LNCAP (cell line): ENCODE results near the gene FZD2.

Experiments
- CTCF ChIP-seq: fragments of 450-650 bp; IDR thresholded peaks from 2 replicates; pipeline ENCODE4 v1.5.1; 2017; ENCODE audit warnings: mild to moderate bottlenecking

FZD2 gene

GRCh38 chr17:44598932-44599297 is 41.6 kb downstream of the FZD2 start:
- TF ChIP-seq CTCF = no peak

GRCh38 chr17:44599298-44600175 is 42.3 kb downstream of the FZD2 start:
- no peak for TF ChIP-seq CTCF

GRCh38 chr17:44601539-44601938 is 44.3 kb downstream of the FZD2 start:
- TF ChIP-seq CTCF = no peak

DNA sequence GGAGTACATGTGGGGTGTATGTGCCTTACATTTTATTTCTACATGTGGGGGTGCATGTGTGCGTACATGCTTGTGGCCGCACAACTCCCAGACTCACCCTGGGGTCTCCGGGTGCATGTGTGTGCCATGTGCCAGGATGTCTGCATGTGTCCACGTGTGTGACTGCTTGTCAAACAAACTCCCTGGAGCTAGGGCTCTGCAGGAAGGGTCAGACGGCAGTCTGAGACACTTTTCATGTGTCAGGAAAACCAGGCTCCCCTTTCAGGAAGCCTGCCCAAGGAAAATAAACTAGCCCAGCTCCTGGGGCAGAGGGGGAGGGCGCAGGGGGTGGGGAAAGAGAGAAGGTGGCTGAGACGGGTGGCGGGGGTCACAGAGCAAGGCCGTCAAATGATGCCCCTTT is 44.7 kb downstream of the FZD2 start:
- TF ChIP-seq CTCF = no peak

DNA sequence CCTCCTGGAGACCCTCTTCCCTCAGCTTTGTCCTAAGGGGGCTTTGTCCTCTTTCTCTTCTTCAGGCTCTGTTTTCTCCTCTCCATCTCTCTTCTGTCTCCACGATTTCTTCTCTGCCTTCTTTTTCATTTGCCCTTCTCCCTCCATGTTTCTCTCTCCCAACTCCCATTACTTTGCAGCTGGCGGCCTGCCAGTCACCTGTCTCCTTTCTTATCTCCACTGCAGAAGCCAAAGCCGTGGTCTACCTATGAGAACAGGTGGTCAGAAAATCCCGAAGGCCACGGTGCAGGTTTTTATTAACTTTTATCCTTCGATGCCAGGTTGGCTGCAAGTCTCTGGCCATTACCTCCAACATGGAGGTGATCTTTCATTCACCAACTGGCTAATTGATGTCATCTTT is 45.1 kb downstream of the FZD2 start:
- TF ChIP-seq CTCF = no peak

DNA sequence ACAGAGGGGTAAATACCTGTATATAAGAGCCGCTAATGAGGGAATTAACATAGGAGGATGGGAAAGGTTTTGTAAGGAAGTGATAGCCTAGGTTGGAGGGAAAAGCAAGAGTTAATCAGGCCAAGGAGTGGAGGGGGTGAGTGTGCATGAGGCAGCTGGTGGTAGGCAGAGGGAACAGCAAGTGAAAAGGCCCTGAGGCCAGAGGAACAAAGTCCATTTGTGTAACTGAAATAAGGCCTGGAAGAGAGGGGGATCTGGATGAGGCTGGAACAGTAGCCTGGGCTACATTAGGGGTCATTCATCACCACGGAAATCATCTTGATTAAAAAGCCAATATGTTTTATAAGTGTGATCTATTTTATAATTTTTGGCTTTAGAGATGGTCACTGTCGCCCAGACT is 45.7 kb downstream of the FZD2 start:
- TF ChIP-seq CTCF = no peak

GRCh38 chr17:44604116-44604761 is 47.0 kb downstream of the FZD2 start:
- TF ChIP-seq CTCF = no peak
